ENCODE results near the gene ZNF618. TPM values are rescaled to one million over a fixed set of nuclear protein-coding genes. Genes with fewer than 3 reads are reported as not detected.

Gene ZNF618
- polyA plus RNA-seq, 3 donors: 42.8 to 47.0 (median 46.5) TPM

DNA sequence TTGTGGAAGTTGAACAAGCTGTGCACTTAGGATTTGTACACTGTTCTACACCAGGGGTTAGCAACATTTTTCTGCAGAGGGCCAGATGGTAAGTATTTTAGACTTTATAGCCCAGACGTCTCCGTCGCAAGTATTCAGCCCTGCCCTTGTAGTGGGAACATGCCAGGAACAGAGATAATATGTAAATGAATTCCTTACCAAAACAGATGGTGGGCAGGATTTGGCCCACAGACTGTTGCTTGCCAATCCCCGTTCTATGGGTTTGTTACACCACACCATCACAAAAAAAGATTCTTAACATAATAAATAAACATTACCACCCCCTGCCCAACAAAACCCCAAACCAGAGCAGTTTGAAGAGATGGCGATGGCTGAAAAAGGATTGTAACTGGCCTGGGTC, 127.6 kb downstream of the ZNF618 start:
- DNase-seq (ENCODE audit: extremely low read depth in 1 of 11, low read depth in 9 of 11, low spot score in 4 of 11): no peak

DNA sequence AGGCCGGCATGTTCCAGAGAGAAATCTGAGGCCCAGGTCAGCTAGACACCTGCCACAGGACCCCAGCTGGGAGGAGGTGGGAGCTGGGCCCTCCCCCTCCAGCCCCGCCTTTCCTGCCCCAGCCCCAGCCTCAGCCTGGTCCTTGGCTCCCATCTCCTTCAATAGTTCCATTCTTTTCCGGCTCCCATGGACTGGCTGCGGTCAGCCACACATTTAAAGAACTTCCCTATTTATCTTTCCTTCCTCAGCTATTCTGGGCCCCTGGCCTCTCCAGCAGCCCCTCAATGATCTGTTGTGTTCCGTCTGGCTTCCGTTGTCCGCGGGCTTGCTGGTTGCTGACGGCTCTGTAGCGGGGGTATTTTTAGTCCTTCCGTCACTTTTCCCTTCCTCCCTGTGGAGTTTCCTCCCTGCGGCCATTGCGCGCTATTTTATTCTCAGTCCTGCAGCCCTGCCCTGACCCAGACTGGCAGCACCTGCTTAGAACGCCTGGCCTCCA, 128.2 kb downstream of the ZNF618 start:
- peak in 5 of 11 donors; percentile 8 to 32 (median 18) for DNase-seq (ENCODE audit: extremely low read depth in 1 of 11, low read depth in 9 of 11, low spot score in 4 of 11)

DNA sequence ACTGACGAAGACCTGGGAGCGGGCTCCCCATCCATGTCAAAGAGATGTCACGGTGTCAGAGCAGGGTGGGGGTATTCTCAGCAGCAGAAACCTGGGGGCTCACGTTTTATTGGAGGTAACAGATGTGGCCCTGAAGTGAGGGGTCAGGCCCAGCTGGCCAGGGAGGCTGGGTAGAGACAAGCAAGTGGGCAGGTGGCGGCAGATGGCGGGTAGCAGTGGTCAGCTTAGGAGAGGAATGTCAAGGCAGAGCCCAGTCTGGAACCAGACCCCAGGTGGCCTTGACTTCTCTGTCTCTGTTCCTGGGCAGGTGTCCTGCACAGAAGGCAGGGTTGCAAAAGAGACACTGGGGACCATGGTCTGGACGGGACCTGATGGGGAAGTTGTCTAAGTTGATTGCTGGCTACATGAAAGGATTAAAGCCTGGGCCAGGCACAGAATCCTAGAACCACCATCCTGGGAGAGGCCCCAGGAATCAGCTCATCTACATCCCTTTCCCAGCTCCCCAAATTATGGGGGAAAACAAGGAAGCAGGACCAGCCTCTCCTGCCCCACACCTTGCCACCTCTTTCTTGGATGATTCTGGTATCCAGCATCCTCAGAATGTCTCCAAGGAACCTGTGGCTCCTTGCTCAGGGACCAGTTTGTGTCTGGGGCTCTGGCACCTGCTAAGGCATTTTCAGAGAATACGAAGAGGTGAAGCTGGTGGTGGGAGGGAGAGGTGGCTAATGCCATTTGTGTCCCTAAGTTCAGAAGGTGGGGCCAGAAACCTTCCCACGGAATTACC, 129.5 kb downstream of the ZNF618 start:
- DNase-seq (ENCODE audit: extremely low read depth in 1 of 11, low read depth in 9 of 11, low spot score in 4 of 11): no peak

DNA sequence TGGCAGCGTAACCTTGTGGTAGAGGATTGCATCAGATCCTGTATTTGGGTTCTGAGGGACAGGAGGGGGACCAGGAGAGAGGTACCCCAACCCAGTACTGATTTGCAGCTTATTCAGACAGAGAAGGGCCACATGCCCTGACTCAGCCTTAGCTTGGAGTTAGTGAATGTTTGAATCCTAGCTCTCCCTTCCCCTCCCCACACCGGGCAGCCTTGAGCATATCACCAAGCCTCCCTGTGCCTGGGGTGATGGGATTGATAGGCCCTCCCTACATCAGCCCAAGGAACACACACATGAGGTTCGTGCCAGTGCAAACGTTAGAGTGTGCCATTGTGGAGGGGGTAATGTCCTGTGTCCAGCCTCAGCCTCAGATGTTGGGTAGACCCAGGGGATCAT, 130.0 kb downstream of the ZNF618 start:
- DNase-seq (ENCODE audit: extremely low read depth in 1 of 11, low read depth in 9 of 11, low spot score in 4 of 11): no peak

DNA sequence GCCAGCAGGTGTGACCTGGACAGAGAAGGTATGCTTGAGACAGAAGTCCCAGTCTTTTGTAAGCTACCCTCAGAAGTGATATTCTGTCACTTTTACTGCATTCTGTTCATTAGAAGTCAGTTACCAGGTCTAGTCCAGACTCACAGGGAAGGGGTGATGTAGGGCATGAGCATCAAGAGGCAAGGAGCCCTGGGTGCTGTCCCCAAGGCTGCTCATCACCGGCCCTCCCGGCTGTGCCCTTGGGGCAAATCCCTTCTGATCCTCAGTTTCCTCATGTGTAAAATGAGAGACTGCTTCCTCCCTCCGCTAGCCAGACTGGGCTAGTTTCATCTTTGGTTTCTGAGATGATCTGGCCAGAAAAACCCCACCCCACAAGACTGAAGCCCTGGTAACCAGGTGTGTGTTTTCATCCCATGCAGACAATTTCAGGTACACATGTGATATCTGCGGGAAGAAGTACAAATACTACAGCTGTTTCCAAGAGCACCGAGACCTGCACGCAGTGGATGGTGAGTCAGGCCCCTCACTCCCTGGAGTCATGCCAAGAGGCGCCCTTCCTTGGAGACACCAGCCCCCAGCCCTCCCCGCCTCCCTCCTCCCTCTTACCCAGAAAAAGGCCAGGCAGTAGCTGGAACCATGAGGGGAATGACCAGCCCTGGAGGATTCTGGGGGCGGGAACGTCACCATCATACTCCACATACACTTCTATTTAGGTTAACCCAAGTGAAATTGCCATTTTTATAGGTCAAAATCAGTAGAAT, 131.0 kb downstream of the ZNF618 start:
- no peak for DNase-seq (ENCODE audit: extremely low read depth in 1 of 11, low read depth in 9 of 11, low spot score in 4 of 11)

DNA sequence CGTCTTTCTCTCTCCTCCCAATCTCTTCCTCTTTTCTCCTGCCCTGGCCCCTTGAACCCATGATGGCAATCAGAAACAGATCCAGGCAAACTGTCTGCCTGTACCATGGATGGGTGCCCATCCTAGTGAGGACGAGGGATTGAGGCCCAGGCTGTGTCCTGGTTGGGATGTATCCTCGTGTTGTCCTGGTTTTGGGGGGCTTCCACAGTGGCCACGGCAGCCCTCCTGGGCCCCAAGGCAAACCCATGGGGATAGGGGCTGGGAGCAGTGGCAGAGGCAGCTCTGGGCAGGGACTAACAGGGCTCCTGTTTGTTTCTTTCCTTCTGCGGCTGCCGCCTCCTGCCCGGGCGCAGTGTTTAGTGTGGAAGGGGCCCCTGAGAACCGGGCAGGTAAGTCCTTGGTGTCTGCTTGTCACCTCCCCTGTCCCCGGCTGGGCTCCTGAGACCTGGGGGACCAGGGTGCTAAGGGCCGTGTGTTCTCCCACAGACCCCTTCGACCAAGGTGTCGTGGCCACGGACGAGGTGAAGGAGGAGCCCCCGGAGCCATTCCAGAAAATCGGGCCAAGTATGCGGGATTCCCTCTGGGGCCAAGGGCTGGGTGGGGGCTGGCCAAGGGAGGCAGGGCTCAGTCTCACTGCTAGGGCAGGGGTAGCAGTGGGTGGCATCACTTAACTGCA, 132.0 kb downstream of the ZNF618 start:
- DNase-seq (ENCODE audit: extremely low read depth in 1 of 11, low read depth in 9 of 11, low spot score in 4 of 11): no peak

DNA sequence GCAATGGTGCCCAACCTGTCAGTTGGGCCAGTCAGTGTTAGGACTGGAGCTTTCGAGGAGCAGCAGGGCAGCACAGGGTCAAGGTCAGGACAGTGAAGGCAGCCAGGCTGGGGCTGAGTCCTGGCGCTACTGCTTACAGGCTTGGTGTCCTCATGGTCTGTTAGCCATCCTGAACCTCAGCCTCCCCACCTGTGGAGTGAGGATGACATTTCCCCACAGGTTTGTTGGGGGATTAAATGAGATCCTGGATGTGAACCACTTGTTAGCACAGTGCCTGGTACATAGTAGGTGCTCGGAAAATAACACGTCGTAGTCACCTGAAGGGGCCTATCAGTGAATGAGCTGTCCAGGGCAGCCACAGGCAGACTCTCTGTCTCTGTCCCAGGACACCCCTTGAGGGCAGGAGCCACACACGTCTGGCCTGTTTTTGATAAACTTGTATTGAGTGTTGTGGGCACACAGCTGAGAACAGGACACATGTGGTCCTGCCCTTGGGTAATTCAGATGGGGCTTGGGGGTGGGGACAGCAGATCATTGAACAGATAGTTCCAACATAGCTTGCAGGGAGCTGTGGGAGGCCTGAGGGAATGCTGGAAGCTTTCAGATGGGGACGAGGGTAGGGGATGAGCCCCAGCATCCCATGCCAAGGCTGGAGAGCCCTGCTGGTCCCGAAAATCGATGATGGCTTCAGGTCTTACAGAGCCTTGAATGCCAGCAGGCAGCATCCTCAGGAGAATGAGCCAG, 132.7 kb downstream of the ZNF618 start:
- DNase-seq (ENCODE audit: extremely low read depth in 1 of 11, low read depth in 9 of 11, low spot score in 4 of 11): no peak

DNA sequence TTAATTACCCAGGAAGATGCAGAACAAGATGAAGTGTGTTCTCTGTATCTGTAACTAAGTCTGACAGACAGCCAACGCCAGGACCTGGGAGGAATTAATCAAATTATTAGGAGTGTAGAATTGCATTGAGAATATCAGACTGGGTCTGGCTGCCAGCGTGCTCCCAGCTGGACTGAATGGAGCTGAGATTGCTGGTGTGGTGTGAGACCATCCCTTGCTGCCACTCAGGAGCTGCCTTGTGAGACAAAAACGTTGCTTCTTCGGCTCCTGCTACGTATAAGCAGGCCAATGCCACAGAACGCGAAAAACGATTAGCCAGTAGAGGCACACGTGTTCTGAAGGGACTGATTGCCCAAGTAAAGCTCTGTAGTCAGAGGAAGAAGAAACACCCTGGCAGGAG, 135.2 kb downstream of the ZNF618 start:
- DNase-seq (ENCODE audit: extremely low read depth in 1 of 11, low read depth in 9 of 11, low spot score in 4 of 11): no peak

DNA sequence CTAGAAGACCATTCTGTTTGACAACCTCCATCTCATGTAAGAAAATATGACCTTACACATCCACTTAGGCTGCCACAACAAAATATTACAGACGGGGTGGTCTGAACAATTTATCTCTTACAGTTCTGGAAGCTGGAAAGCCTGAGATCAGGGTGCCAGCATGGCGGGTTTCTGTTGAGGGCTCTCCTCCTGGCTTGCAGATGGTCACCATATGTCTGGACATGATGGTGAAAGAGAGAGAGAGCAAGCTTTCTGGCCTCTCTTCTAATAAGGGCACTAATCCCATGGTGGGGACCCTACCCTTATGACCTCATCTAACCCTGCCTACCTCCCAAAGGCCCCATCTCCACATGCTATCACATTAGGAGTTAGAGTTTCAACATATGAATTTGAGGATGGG, 136.0 kb downstream of the ZNF618 start:
- DNase-seq (ENCODE audit: extremely low read depth in 1 of 11, low read depth in 9 of 11, low spot score in 4 of 11): no peak

DNA sequence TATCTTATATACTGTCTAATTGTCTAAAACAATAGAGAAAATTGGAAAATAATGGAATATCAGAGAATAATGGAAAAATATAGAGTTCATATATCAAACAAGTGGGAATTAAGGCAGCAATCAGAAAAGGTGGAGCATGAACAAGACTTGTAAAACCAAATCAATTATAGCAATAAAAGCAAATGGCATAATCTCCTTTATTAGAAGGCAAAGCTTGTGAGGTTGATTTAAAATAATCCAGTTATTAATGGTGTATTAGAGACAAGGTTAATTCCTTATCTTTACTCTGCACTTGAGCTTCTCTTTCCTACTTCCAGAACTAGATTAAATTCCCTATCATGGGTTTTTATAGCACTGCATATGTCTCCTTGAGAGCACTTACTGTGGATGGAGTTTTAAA, 137.9 kb downstream of the ZNF618 start:
- DNase-seq (ENCODE audit: extremely low read depth in 1 of 11, low read depth in 9 of 11, low spot score in 4 of 11): no peak

DNA sequence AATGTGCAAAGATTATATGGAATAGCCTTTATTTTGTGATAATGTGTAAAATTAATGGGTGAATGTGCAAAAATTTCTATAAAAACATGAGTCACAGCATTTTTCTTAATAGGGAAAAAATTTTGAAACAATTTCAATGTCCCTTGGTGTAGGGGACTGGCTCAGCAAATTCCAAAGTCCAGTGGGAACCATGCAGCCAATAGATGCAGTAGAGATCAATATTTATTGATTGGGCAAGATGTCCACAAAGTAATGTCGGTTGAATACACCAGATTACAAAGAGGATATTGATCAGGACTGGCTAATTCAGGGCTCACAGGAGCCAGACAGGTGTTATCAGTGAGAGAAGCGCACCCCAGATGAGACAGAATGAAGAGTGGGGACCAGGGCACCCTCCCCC, 139.5 kb downstream of the ZNF618 start:
- DNase-seq (ENCODE audit: extremely low read depth in 1 of 11, low read depth in 9 of 11, low spot score in 4 of 11): no peak

DNA sequence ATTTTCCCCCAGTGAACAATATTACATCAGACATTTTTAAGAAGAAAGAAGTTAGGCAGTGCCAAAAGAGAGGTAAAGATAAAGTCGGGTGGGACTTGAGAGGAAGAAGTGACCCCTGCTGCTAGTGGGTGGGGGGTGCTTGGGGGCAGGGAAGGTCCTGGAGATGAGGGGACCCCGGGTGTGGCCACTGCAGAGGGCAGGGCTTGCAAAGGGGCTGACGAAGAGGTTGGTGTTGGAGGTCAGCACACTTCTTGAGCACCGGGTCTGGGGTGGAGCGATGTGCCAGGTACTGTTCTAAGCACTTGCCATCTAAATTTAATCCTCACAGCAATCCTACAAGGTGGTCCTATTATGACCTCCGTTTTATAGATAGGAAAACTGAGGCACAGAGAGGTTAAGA, 140.0 kb downstream of the ZNF618 start:
- no peak for DNase-seq (ENCODE audit: extremely low read depth in 1 of 11, low read depth in 9 of 11, low spot score in 4 of 11)

DNA sequence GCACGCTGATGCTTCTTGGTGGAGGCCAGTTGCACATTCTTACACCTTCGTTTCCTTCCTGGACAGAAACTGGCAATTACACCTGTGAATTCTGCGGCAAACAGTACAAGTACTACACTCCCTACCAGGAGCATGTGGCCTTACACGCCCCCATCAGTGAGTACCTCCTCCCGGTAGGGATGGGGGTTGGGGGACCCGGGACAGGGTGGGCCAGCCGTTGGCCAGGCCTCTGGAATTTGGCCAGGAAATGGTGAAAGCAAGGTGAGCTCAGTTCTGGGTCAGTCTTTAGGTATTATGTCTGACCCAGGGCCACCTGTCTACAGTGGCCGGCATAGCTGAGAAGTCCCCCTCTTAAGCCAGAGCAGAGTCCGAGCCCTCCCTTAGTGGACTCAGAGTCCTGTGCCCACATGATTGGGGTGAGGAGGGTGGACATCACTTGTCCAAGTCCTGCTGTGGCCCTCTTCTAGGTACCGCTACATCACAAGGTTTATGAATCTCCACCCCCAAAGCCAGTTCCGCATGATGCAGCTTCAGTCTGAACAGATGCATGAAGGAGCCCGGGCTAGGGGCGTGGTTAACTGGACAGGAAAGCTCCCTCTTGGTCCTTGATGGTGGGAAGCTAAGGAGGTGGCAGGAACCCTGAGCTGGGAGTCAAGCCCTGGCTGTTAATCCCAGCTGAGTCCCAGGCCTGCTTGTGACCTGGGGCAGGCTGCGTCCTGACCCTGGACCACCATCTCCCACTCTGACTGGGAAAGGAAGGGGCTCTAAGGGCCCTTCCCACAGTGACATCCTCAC, 140.7 kb downstream of the ZNF618 start:
- DNase-seq (ENCODE audit: extremely low read depth in 1 of 11, low read depth in 9 of 11, low spot score in 4 of 11): no peak

DNA sequence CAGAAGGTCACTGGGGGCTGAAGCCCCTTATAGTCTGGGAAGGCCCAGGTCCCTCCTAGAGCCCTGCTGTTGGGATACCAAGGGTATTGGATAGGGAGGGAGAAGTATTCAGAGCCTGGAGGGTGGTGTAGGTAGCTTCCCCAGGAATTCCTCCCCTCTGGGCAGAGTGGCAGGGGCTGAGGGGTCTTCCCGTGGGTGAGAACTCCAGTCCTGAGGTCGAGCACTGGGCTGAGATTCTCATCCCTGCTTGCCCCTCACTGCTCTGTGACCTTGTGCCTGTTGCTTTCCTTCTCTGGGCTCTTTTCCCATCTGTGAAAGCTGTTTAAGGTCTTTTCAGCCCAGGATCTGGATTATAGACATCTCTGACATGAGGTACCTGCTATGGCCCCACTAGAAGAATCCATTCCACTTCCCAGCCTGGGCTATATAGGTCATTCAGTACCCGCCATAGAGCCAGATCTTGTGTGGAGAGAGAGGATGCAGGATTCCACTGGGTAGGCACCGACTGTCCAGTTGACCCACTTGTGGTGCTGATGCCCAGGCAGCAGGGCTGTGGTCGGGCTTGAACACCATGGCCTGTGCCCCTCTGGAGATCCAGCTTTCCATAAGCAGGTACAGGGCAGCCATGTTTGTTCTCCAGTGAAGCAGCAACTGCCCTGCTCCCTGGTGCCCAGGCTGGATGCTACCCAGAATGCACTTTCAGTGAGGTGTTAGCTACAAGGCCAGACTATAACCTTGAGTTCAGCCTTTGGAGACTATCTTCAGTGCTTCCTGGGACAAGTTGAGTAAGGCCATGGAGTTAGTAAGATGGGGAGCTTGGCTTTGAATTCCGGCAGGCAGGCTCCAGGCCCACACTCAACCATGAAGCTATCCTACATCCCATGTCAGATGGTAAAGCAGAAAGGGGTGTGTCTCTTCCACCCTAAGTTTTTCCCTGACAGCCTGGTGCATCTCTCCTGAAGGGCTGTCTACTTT, 141.9 kb downstream of the ZNF618 start:
- DNase-seq (ENCODE audit: extremely low read depth in 1 of 11, low read depth in 9 of 11, low spot score in 4 of 11): no peak

DNA sequence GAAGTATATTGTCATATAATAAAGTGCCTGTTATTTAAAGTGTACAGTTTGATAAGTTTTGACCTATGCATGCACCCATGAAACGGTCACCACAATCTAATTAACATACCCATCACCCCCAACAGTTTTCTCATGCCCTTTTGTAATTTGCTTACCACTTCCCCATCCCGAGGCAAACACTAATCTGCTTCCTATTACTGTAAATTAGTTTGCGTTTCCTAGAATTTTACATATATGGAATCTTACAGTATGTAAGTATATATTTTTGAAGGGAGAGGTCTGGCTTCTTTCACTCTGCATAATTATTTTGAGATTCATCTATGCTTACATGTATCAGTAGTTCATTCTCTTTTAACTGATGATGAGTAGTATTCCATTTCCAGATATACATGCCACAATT, 145.5 kb downstream of the ZNF618 start:
- no peak for DNase-seq (ENCODE audit: extremely low read depth in 1 of 11, low read depth in 9 of 11, low spot score in 4 of 11)

DNA sequence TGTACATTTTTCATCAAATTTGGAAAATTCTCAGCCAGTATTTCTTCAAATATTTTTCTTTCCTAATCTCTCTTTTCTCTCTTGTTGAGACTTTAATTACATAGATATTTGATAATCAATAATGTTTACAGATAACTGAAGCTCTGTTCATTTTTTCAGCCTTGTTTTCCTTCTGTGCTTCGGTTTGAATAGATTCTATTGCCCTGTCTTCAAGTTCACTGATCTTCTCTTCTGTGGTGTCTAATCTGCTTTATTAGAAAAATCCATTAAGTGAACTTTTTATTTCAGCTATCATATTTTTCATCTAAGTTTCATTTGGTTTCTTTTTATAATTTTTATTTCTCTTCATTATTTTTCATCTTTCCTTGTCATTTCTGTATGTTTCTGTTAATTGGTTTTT, 147.9 kb downstream of the ZNF618 start:
- no peak for DNase-seq (ENCODE audit: extremely low read depth in 1 of 11, low read depth in 9 of 11, low spot score in 4 of 11)

DNA sequence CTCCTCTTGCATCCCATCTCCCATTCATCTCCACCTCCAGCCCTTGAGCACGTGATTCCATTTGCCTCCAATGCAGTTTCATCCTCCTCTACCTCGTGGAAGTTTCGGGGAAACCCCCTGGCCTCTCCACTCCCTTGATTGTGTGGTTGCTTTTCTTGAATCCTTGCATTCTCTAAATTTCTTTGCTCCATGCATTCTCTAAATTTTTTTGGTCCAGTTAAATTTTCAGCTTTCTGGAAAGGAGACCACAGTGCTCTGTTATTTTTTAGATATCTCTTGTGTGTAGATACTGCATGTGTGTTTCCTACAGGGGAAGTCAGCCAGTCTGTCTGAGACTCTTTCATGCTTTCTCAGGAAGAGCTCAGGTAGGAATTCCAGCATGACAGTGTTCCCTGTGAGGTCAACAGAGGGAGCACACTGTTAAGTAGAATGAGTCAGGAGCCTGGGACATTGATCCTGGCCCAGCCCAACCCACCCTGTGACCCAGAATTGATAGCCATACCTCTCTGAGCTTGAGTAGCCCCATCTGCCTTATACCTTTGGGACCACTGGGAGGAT, 149.2 kb downstream of the ZNF618 start:
- DNase-seq (ENCODE audit: extremely low read depth in 1 of 11, low read depth in 9 of 11, low spot score in 4 of 11): no peak
